ENCODE results near the gene XCL2. TPM values are rescaled to one million over a fixed set of nuclear protein-coding genes. Genes with fewer than 3 reads are reported as not detected.
"Not testable (repeated sequence)": the region's sequence is repeated elsewhere in the genome, so short reads cannot be mapped to it uniquely, and the experiment has no call there.

The XCL2 gene
- polyA plus RNA-seq, 6 donors from 2014 or later, result 0.65 to 1.1 (median 0.77) TPM; not detected in 3

DNA sequence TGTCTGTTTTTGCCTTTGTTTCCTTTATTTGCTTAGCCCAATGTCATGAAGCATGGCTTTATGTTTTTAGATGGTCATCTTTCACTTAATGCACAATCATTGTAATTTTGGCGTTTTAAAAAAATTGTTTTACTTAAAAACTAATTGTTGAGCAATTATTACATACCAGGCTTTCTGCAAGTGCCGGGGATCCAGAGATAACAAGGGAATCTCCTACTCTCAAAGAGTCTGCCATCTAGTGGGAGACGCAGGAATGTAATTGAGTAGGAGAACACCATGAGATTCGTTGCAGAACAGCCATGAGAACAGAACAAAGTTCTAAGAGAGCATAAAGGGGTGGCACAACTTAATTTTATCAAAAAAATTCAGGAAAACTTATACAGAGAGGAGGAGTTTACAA is 30.4 kb upstream of the XCL2 start:
- DNase-seq; H3K4me3 Mint-ChIP-seq; H3K9me3 Mint-ChIP-seq; H3K4me1 Mint-ChIP-seq; ATAC-seq (ENCODE audit: low read depth in 2 of 2); H3K27ac Mint-ChIP-seq; H3K27me3 Mint-ChIP-seq; H3K36me3 Mint-ChIP-seq: not testable (repeated sequence)

DNA sequence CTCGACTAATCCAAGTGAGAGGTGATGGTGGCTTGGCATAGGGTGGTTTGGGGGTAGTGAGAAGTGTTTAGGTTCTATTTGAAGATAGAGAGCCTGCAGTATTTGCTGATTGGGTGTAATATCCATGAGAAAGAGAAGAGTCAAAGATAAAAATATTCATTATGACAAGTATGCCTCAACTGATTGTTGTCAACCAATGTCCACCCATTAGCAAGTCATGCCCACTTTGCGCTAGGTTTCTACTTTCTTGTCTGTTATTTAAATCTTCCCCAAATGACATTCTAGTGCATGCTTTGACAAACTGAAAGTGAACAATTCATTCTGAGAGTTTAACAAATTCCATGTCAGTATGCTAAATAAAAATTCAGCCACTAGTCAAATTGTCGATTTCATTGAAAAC is 28.8 kb upstream of the XCL2 start:
- Mint-ChIP-seq H3K27ac (no peak overlapping the region), H3K4me1 (no peaks in the 10 kb centered on the region), H3K4me3 (no peak overlapping the region), H3K27me3 (peaks cover 3 to 8% (median 4%) of the 10 kb centered on the region in 3 donors), H3K36me3 (no peaks in the 10 kb centered on the region), H3K9me3 (no peaks in the 10 kb centered on the region)
- no peak for ATAC-seq (ENCODE audit: low read depth in 2 of 2)
- DNase-seq, result no peak

DNA sequence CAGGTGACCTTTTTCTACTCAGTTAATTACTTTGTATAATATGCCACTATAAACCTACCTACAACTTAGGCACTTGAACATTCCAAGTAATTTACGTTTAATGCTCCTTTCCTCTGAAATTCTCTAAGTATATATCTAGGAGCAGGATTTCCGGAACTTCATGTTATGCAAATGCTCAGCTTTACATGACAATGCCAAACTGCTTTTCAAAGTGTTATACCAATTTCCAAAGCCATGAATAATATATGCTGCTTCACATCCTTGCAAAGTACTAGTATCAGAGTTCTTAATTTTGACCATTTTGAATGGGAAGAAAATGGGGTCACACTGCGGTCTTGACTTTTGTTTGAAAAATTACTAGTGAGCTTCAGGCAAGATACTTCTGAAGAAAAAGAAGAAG is 26.9 kb upstream of the XCL2 start:
- DNase-seq (no peak), ATAC-seq (ENCODE audit: low read depth in 2 of 2) (no peak)
- Mint-ChIP-seq H3K36me3 (no peaks in the 10 kb centered on the region), H3K27ac (no peak overlapping the region), H3K4me1 (no peaks in the 10 kb centered on the region), H3K4me3 (no peak overlapping the region), H3K27me3 (peaks cover 3 to 8% (median 4%) of the 10 kb centered on the region in 3 donors), H3K9me3 (no peaks in the 10 kb centered on the region)

DNA sequence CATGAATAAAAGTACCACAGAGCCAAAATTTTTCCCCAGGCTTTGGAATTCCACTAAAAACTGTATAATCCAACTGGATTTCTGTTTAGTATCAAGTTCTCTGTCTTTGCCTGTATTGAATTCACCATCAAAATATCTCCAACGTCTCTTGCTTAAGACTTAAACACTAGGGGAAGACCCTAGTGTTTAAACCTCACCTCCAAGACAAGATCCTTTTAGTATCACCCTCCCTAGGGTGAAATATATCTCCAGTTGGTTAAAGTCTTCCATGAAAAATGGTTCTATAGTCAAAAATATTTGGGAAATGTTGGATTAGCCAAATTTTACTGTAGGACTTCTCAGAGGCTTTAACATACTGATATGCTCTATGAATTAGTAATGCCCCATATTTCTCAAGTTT is 24.5 kb upstream of the XCL2 start:
- Mint-ChIP-seq H3K36me3 (no peaks in the 10 kb centered on the region), H3K9me3 (peaks cover 0 to 3% (median 0%) of the 10 kb centered on the region in 7 donors), H3K27ac (no peak overlapping the region), H3K27me3 (peaks cover 0 to 12% (median 3%) of the 10 kb centered on the region in 3 donors), H3K4me3 (no peak overlapping the region), H3K4me1 (no peaks in the 10 kb centered on the region)
- ATAC-seq (ENCODE audit: low read depth in 2 of 2) (no peak), DNase-seq (no peak)

DNA sequence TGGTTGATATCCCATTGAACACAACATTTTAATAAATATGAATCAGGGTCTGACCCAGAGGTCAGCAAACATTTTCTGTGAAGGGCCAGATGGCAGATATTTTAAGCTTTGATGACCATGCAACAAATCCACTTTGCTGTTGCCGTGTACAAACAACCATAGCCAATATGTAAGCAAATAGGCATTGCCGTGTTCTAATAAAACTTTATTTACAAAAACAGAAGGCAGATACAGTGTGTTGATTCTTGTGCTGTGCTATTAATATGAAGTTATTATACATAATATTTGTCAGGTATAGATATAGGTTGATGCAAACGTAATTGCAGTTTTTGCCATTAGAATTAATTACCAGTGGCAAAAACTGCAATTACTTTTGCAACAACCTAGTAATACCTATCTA is 23.8 kb upstream of the XCL2 start:
- no peak overlapping the region for H3K27ac Mint-ChIP-seq
- H3K4me3 Mint-ChIP-seq, result no peak overlapping the region
- DNase-seq (no peak), ATAC-seq (ENCODE audit: low read depth in 2 of 2) (no peak)
- H3K4me1 Mint-ChIP-seq, result no peaks in the 10 kb centered on the region
- peaks cover 0 to 20% (median 3%) of the 10 kb centered on the region in 3 donors for H3K27me3 Mint-ChIP-seq
- peaks cover 0 to 3% (median 0%) of the 10 kb centered on the region in 7 donors for H3K9me3 Mint-ChIP-seq
- H3K36me3 Mint-ChIP-seq, result no peaks in the 10 kb centered on the region

DNA sequence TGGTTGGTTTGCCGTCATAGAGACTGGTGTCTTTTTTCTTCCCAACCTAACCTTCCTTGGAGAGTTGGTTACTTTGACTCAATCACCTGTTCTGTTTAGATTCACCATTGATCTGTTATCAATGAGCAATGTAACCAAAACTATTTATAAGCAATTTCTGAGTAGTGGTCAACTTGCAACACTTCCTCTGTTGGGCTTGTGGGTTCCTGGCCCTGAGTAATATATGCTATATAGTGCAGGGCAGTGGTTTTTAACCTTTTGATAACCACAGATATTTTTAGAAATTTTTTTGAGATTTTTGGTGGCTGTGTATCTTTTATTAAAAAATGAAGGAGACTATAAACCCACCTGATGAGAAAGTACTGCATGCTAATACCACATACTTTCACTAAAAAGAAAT is 23.2 kb upstream of the XCL2 start:
- Mint-ChIP-seq H3K4me1 (no peaks in the 10 kb centered on the region), H3K27me3 (peaks cover 0 to 17% (median 3%) of the 10 kb centered on the region in 3 donors), H3K4me3 (no peak overlapping the region), H3K9me3 (peaks cover 0 to 3% (median 0%) of the 10 kb centered on the region in 7 donors), H3K27ac (no peak overlapping the region), H3K36me3 (no peaks in the 10 kb centered on the region)
- ATAC-seq (ENCODE audit: low read depth in 2 of 2) (no peak), DNase-seq (no peak)

DNA sequence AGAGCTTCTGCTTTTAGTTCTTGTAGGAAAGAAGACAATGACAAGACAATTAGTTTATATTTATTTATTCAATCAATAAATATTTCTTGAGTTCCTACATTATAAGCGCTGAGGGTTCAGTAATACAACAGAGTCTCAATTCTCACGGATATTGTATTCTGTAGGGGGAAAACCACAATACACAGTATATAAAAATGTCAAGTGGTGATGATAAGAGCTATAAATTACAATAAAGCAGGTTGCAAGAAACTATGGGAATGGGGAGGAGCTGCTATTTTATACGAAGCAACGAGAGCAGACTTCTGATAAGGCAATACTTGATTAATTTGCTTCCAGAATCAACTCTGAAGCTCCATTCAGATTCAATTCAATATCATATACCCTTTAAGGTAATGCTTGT is 22.0 kb upstream of the XCL2 start:
- no peaks in the 10 kb centered on the region for H3K4me1 Mint-ChIP-seq
- H3K36me3 Mint-ChIP-seq, result no peaks in the 10 kb centered on the region
- peak overlapping the region in 1 of 6 donors; percentile 33 for H3K27ac Mint-ChIP-seq
- no peak for DNase-seq
- no peak overlapping the region for H3K4me3 Mint-ChIP-seq
- H3K27me3 Mint-ChIP-seq, result peaks cover 0 to 13% (median 3%) of the 10 kb centered on the region in 3 donors
- peaks cover 0 to 3% (median 0%) of the 10 kb centered on the region in 7 donors for H3K9me3 Mint-ChIP-seq
- no peak for ATAC-seq (ENCODE audit: low read depth in 2 of 2)

DNA sequence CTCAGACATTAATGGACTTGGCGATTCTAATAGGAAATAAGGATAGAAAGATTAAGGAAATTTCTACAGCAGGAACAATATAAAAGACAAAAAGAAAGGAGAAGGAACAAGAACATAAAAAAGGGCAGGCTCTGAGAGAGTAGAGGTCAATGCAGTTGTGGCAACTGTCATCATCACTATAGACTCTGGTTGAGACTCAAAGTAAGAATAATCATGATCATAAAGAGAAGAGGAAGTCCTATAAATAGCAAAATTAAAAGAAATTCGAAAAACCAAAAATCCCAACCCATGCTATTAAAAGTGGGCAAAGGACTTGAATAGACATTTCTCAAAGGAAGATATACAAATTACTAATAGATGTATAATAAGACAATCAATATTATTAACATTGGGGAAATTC is 18.2 kb upstream of the XCL2 start:
- Mint-ChIP-seq H3K36me3 (no peaks in the 10 kb centered on the region), H3K27ac (no peak overlapping the region)

DNA sequence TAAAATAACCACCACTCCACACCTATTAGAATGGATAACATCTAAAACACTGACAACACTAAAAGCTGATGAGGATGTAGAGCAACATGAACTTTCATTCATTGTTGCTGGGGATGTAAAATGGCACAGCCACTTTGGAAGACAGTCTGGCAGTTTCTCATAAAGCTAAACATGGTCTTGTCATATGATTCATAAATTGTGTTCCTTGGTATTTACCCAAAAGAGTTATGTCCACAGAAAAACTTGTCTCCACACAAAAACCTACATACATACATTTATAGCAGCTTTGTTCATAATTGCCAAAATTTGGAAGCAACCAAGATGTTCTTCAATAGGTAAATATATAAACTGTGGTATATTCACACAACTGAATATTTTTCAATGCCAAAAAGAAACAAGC is 16.6 kb upstream of the XCL2 start:
- Mint-ChIP-seq H3K36me3 (no peaks in the 10 kb centered on the region), H3K27me3 (peaks cover 0 to 13% (median 0%) of the 10 kb centered on the region in 3 donors), H3K4me1 (no peaks in the 10 kb centered on the region), H3K4me3 (no peak overlapping the region), H3K9me3 (peaks cover 0 to 3% (median 0%) of the 10 kb centered on the region in 7 donors), H3K27ac (no peak overlapping the region)
- DNase-seq (no peak), ATAC-seq (ENCODE audit: low read depth in 2 of 2) (no peak)

More for the DNA sequence above, 18.2 kb upstream of the XCL2 start:
- no peak for ATAC-seq (ENCODE audit: low read depth in 2 of 2)
- peaks cover 0 to 3% (median 0%) of the 10 kb centered on the region in 7 donors for H3K9me3 Mint-ChIP-seq
- no peak overlapping the region for H3K4me3 Mint-ChIP-seq
- no peak for DNase-seq
- H3K27me3 Mint-ChIP-seq, result peaks cover 0 to 13% (median 0%) of the 10 kb centered on the region in 3 donors
- no peaks in the 10 kb centered on the region for H3K4me1 Mint-ChIP-seq

DNA sequence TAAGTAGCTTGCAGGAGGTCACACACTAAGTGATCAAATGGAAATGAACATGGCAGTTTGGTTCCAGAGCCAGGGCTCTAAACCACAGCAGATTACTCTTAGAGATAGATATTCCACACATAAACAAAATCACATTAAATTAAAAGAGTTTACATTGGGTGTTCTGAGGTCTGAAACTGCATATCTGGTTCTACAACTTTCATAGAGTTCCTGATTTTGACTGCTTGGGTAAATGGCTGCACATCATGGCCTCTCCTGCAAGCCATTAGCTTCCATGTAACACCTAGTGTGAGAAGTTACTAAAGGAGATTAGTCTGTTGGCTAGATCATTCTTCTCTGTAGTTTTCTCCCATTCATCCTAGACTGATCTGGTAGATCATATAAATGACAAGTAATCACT is 12.8 kb upstream of the XCL2 start:
- Mint-ChIP-seq H3K9me3 (no peaks in the 10 kb centered on the region), H3K4me3 (no peak overlapping the region), H3K36me3 (no peaks in the 10 kb centered on the region), H3K4me1 (peaks cover 0 to 9% (median 0%) of the 10 kb centered on the region in 3 donors), H3K27ac (no peak overlapping the region), H3K27me3 (no peaks in the 10 kb centered on the region)
- DNase-seq (no peak), ATAC-seq (ENCODE audit: low read depth in 2 of 2) (no peak)

DNA sequence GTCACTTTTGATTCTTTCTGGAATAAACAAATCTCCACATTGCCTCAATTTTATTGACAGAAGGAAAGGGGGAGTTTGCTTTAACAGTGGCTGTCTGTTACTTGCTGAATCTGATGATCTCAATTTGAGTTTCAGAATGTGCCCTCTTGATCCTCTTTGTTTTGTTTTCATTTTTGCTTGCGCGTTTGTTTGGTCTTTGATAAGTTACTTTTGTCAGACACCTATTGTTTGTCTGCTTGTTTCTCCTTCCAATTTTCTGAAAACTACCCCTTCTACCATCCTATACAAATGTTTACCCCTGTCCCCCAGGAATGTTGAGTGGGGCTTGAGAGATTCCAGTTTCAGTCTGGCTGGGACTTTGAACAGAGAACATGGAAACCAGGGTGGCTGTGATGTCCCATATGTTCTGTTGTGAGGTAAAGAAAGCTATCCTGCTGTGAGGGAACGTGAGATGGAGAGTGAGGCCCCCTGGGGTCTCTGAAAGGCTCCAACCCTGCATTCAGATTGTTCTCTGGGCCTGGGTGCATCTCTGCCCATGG is 11.8 kb upstream of the XCL2 start:
- peaks cover 0 to 9% (median 0%) of the 10 kb centered on the region in 3 donors for H3K4me1 Mint-ChIP-seq
- H3K27ac Mint-ChIP-seq, result no peak overlapping the region
- no peaks in the 10 kb centered on the region for H3K36me3 Mint-ChIP-seq

DNA sequence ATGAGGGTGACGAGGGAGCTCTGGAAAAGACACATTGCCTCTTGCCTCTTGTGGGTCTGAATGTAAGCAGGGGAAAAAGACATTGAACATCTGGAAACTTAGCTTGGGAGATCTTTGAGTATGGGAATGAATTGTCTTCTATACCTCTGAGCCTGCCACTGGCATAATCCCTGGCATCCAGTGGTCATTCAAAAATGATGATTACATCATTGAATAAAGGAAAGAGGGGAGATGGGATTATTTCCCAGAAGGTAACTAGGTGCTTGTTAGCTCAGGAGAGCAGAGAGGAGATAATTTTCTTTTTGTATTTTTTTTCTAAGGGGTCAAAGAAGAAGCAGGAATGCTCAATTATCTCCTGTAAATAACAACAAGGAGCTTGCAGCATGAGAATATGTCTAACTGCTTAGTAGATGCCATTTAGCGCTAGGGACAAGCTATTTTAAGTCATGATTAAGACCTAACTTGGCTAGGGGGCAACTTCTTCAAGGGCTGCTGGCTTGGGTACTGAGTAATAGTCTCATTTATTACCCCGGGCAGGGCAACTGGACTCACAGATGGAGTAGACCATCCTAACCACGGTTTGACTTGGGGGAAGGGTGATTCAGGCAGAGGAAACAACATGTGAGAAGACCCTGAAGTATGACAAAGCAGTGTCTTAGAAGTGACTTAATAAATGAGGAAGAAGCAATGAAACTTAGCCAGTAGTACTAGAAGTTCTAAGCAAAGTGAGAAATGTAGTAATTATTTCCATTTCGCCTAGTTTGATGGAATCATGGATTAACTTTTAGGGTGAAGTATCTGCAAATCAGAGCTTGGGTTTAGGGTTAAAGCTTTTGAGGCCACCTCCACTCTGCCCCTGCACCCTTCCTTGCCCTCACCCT is 11.0 kb upstream of the XCL2 start:
- no peak for DNase-seq
- peaks cover 0 to 4% (median 0%) of the 10 kb centered on the region in 7 donors for H3K9me3 Mint-ChIP-seq
- peak overlapping the region in 1 of 6 donors; percentile 24 for H3K27ac Mint-ChIP-seq
- ATAC-seq (ENCODE audit: low read depth in 2 of 2), result no peak
- H3K4me3 Mint-ChIP-seq, result no peak overlapping the region
- H3K27me3 Mint-ChIP-seq, result no peaks in the 10 kb centered on the region
- peaks cover 0 to 9% (median 0%) of the 10 kb centered on the region in 3 donors for H3K4me1 Mint-ChIP-seq
- no peaks in the 10 kb centered on the region for H3K36me3 Mint-ChIP-seq

More for the DNA sequence above, 11.8 kb upstream of the XCL2 start:
- Mint-ChIP-seq H3K27me3 (no peaks in the 10 kb centered on the region), H3K4me3 (no peak overlapping the region), H3K9me3 (peaks cover 0 to 4% (median 0%) of the 10 kb centered on the region in 7 donors)
- no peak for DNase-seq
- no peak for ATAC-seq (ENCODE audit: low read depth in 2 of 2)

DNA sequence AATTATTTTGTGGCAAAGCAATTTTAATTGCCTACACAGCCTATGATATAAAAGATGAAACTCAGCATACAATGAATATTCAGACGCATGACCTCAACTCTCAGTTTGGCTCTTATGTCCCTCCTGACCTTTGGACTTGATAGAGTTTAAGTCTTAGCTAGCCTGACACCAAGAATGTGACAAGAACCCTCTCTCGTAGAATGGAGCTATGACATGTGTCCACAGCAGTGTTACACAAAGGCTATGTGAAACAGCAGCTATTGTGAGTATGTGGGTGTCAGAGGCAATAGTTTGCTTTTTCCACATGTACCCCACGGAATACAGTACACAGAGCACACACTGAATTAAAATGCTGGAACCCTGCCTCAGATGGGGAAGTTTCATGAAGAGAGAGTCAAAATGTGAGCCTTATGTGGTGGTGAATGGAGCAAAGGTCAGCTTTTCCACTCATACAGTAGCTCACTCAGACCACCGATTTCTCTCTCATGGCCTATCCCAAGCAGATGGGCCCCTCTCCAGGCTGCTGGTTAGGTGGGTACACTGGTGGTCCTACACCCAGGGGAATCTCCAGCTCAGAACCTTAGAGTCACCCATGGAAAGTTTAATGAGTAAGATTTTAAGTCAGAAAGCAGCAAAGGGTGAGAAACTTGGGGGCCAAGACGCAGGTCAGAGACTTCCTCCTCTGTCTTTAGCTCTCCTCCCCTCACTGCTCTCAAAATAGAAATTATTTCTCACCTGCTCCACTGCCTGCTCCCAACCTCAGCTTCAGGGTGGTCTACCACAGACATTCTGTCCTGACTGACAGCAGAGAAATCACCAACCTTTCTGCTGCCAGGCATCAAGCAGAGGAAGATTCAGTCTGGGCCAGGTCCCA is 10.1 kb upstream of the XCL2 start:
- no peaks in the 10 kb centered on the region for H3K36me3 Mint-ChIP-seq
- H3K4me3 Mint-ChIP-seq, result no peak overlapping the region
- H3K27ac Mint-ChIP-seq, result no peak overlapping the region
- peaks cover 0 to 7% (median 4%) of the 10 kb centered on the region in 7 donors for H3K9me3 Mint-ChIP-seq
- H3K27me3 Mint-ChIP-seq, result no peaks in the 10 kb centered on the region
- ATAC-seq (ENCODE audit: low read depth in 2 of 2) (no peak), DNase-seq (no peak)
- peaks cover 0 to 9% (median 0%) of the 10 kb centered on the region in 3 donors for H3K4me1 Mint-ChIP-seq

Data from naive B cell (primary cell).